PFSK-1 (cell line): Measurements from ENCODE around the gene USP32.

Source experiments
- FOXP2 ChIP-seq: optimal IDR thresholded peaks from 2 replicates; pipeline ENCODE3; 2011; ENCODE audit warnings: borderline replicate concordance, control low read depth, inconsistent platforms; ENCODE audit not compliant: insufficient read depth; ENCODE audit errors: extremely low read length, extremely low read depth
- POLR2AphosphoS5 ChIP-seq: IDR thresholded peaks from 2 replicates; pipeline ENCODE4 v1.6.1; 2012; ENCODE audit warnings: low read depth, mild to moderate bottlenecking, control low read depth, low read length, moderate library complexity
- REST ChIP-seq, 2 experiments: IDR thresholded peaks; 2 replicates each; pipeline versions ENCODE4 v1.6.1 to v1.8.0; 2011 to 2012; ENCODE audit warnings: low read depth in 2 of 2, low read length in 2 of 2, control low read depth in 1 of 2, inconsistent platforms in 1 of 2, mild to moderate bottlenecking in 1 of 2, moderate library complexity in 1 of 2; ENCODE audit not compliant: insufficient read depth in 1 of 2
- SIN3A ChIP-seq: IDR thresholded peaks from 2 replicates; pipeline ENCODE4 v1.6.1; 2012; ENCODE audit warnings: mild to moderate bottlenecking, low read length, moderate library complexity, borderline replicate concordance; ENCODE audit not compliant: insufficient read depth

- TF ChIP-seq POLR2AphosphoS5 (no peak), REST (IDR thresholded peaks at IDR 0.05; ENCODE audit: insufficient read depth in 1 of 2, low read depth in 2 of 2, low read length in 2 of 2) (no peak), SIN3A (no peak), FOXP2 (no peak)
Measured at GRCh38 chr17:60137731-60138130, 254.2 kb downstream of the USP32 start.
